Fibroblast of gingiva (primary cell): ENCODE results near the gene INSR.
"Not testable (repeated sequence)": the region's sequence is repeated elsewhere in the genome, so short reads cannot be mapped to it uniquely, and the experiment has no call there.

Source experiments
- DNase-seq: peaks from one replicate; pipeline ENCODE4 v3.0.0-alpha.2; 2011; ENCODE audit warnings: low read depth

The INSR gene

DNA sequence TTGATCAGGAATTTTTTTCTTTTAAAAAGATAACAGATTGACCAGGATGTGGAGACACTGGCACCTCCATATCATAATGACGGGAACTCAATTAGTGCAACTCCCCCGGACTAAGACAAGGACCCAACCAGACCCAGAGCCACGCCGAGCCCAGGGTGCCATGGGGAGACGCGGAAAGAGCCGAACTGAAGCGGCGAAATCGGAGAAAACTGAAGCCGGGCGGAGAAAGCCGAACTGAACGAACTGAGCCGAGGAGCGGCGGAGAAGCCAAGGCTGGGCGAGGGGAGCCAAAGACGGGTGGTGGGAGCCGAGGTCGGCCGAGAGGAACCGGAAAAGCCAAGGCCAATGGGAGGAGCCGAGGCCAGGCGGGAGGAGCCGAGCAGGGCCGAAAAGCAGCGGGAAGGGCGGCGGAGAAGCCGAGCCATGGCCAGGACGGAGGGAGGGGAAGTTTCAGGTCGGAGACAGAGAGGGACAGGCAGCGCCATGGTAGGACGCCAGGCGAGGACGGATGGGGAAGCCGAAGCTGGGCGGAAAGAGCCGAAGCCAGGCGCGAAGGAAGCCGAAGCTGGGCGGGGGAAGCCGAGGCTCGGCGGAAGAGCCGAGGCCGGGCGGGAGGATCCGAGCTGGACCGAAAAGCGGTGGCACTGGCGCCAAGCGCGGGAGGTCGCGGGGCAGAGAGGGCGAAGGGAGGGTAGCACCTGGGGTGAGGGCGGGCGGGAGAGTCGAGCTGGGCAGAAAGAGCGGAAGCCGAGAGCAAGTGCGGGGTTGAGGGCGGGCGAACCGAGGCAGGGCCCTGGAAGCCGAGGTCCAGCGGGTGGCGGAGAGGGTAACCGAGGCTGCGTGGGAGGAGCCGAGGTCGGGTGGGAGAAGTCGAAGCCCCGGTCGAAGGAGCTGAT lies 195.3 kb downstream of the INSR start:
- peak; percentile 90 for DNase-seq

DNA sequence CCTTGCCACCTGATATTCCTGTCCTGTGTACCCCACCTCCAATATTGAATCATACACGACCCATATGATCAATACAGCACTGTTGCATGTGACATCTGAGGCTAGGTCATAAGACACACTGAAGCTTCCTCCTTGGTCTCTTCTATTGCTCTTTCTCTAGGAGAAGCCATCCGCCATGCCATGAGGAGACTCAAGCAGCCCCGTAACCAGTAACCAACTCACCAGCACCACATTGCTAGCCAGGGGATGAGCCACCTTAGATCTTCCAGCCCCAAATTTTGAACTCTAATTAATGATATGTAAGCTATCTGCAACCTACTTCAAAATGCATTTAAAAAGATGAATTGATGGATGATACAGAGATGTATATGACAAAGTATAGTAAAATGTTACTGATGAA lies 196.1 kb downstream of the INSR start:
- DNase-seq = no peak

- no peak for DNase-seq
Observed at GRCh38 chr19:7088999-7089398, 205.2 kb downstream of the INSR start.

DNA sequence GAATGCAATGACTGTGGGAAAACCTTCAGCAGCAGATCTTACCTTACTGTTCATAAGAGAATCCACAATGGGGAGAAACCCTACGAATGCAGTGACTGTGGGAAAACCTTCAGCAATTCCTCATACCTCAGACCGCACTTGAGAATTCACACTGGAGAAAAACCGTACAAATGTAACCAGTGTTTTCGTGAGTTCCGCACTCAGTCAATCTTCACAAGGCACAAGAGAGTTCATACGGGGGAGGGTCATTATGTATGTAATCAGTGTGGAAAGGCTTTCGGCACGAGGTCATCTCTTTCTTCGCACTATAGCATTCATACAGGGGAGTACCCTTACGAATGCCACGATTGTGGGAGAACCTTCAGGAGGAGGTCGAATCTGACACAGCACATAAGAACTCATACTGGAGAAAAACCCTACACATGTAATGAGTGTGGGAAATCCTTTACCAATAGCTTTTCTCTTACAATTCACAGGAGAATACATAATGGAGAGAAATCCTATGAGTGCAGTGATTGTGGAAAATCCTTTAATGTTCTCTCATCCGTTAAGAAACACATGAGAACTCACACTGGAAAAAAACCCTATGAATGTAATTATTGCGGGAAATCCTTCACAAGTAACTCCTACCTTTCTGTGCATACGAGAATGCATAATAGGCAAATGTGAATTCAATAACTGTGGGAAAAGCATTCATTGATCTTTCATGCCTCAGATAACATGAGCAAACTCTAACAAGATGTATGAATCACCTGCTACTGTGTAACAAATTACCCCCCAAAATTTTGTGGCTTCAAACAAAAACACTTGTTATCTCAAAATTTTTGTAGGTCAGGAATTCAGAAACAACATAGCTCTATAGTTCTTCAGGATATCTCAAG lies 210.9 kb downstream of the INSR start:
- peak; percentile 32 for DNase-seq

DNA sequence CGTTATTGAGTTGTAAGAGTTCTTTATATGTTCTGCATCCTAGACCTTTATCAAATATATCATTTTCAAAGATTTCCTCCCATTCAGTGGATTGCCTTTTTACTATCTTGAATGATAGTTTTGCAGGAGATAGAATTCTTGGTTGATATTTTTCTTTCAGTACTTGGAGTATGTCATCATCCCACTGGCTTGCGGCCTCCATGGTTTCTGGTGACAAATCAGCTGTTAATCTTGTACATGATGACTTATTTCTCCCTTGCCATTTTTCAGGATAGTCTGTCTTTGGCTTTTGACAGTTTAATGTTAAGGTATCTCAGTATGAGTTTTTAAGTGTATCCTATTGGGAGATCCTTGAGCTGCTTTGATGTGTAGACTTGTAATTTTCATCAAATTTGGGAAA lies 216.2 kb downstream of the INSR start:
- no peak for DNase-seq

GRCh38 chr19:7076151-7076550 lies 218.1 kb downstream of the INSR start:
- DNase-seq = no peak

- no peak for DNase-seq
Observed at GRCh38 chr19:7074705-7075282, 219.4 kb downstream of the INSR start.

DNA sequence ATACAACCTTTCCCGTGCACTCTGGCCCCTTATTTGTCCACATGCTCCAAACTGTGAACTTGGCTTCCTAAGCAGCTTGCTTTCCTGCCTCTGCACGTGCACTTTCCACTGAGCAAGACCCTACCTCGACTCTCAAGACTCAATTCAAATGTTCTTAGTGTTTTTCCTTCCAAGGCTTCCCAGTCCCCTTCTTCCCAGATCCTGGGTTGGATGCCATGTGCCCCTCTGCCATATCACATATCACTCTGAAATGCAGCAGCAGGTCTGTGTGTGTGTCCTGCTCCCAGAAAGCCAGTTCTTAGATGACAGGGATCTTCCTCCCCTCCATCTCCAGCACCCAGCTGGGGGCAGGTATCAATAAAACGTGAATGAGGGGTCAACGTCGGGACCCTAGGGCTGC lies 221.7 kb downstream of the INSR start:
- DNase-seq = no peak

DNA sequence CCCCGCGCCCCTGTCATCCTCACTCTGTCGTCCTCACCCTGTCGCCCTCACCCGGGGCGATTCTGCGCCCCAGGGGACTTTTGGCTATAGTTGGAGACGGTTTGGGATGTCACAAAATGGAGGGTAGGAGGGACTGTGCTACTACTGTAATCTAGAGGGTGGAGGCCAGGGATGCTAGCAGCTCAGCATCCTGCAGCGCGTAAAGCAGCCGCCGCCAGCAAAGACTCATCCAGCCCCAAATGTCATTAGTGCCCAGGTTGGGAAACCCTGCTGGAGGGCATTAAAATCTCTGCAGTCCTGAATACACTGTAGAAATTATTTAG lies 224.3 kb downstream of the INSR start:
- no peak for DNase-seq

DNA sequence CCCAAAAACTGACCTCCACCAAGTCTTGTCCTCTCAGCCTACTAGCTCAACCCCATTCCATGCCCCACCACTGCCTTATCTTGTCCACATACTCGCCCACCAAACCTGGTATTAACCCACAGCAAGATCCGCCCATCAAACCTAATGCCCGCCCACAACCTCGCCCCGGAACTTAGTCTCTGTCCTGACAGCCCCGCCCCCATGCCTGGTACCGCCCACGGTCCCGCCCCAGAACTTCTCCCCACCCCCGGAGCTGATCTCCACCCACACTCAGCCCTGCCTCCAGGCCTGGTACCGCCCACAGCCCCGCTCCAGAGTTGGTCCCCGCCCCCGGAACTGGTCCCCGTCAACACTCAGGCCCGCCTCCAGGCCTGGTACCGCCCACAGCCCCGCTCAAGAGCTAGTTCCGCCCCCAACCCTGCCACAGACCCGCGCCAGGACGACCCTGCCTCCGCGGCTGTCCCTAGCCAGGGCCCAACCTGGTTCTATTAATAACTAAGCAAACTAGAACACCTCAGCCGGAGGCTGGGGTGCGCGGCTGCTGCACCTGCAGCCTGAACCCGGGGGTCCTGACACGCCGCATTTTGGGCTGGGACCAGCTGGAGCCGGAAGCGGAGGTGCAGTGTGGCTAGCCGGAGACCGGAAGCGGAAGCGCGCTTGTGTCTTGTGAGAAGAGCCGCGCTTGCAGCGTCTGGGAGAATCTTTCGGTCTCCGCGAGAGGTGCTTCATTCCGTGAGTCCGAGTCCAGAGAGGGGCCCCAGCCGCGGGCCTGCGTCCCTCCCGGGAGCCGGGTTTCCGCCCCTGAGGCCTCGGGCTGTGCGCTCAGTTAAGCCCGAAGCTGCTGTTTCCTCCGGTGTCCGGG lies 224.9 kb downstream of the INSR start, which contains the start of gene ZNF557:
Gene ZNF557, plus strand, starts transcription at position 662 of the 862 bp plus-strand sequence. CDS start 5,372 bp downstream, outside the sequence.
- DNase-seq = peak; percentile 97

- DNase-seq = no peak
Observed at GRCh38 chr19:7068599-7068998, 225.6 kb downstream of the INSR start.

GRCh38 chr19:7067716-7068115 lies 226.5 kb downstream of the INSR start:
- DNase-seq = peak; percentile 23

DNA sequence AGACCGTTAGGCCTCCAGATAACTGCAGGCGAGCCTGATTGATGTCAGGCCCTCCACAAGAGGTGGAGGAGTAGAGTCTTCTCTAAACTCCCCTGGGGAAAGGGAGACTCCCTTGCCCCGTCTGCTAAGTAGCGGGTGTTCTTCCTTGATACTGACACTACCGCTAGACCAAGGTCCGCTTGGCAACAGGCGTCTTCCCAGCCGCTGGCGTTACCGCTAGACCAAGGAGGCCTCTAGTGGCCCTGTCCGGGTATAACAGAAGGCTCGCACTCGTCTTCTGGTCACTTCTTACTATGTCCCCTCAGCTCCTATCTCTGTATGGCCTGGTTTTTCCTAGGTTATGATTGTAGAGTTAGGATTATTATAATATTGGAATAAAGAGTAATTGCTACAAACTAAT lies 227.1 kb downstream of the INSR start:
- not testable (repeated sequence) for DNase-seq

- DNase-seq = no peak
Observed at GRCh38 chr19:7063764-7064418, 230.3 kb downstream of the INSR start.

DNA sequence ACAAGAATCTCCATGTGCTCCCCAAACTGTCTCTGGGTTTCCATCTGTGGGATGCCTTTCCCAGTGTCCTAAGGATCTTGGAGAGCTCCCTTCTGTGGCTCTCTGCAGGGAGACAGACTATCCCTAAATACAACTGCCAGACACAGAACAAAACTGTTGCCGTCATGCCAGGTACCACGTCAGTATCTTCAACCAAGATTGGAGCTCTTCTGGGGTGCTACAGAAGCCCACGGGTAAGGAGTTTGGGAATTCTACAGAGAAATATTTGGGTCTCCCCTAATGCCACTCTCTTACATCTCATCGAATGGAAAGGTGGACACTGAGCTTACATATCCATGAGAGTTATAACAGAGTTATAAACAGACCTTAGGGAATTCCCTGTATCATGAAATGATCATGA lies 230.9 kb downstream of the INSR start:
- no peak for DNase-seq
